T-cell (primary cell): ENCODE results near the gene GBA2. TPM values are rescaled to one million over a fixed set of nuclear protein-coding genes. Genes with fewer than 3 reads are reported as not detected.

Experiments
- ATAC-seq, 4 experiments: fragments of 200-7000 bp in 3 of 4; fragments of 150-1000 bp in 1 of 4; cut with Tn5 transposase; replicated peaks in 1 of 4; 1 replicate in 3 of 4; 2 replicates in 1 of 4; pipeline ENCODE4 v1.10.0; 2021; ENCODE audit warnings: moderate library complexity in 3 of 4, mild to moderate bottlenecking in 2 of 4, moderate number of reproducible peaks in 1 of 4
- CTCF ChIA-PET, 2 donors: fragments of 300-600 bp; sonication (Branson Sonifier 250); formaldehyde crosslinking; loops; one replicate each; lab custom pipeline; 2022; ENCODE audit warnings: antibody characterized with exemption in 2 of 2; lab: Charles Lee
- POLR2A ChIA-PET, 2 donors: fragments of 300-600 bp; sonication (Branson Sonifier 250); formaldehyde crosslinking; loops; one replicate each; lab custom pipeline; 2022; ENCODE audit warnings: antibody characterized with exemption in 2 of 2; lab: Charles Lee
- DNase-seq, 35 experiments: peaks; one replicate each; pipeline versions ENCODE4 v3.0.0 to v3.0.0-alpha.2; 2013 to 2023
- H3K27ac ChIP-seq: one replicate; pipeline ENCODE4 v1.5.1; 2013; ENCODE audit warnings: low read length
- H3K27me3 ChIP-seq, 2 experiments: replicated peaks in 1 of 2; 1 replicate in 1 of 2; 2 replicates in 1 of 2; pipeline versions ENCODE4 v1.6.1 to v1.7.0; 2013; ENCODE audit warnings: low read length in 1 of 2, mixed read lengths in 1 of 2; ENCODE audit not compliant: control insufficient read depth in 2 of 2, insufficient read depth in 2 of 2; ENCODE audit errors: extremely low read depth in 1 of 2
- H3K36me3 ChIP-seq, 2 donors: 1 replicate in 1 of 2; 2 replicates in 1 of 2; pipeline versions ENCODE4 v1.6.1 to v1.7.0; 2013; ENCODE audit warnings: low read length in 1 of 2; ENCODE audit not compliant: control insufficient read depth in 2 of 2, insufficient read depth in 1 of 2; ENCODE audit errors: extremely low read depth in 1 of 2
- H3K4me1 ChIP-seq, 2 experiments: 1 replicate in 1 of 2; 2 replicates in 1 of 2; pipeline versions ENCODE4 v1.6.1 to v1.7.0; 2013; ENCODE audit warnings: low read length in 2 of 2, mixed read lengths in 1 of 2; ENCODE audit not compliant: insufficient read depth in 2 of 2, control insufficient read depth in 1 of 2; ENCODE audit errors: extremely low read depth in 1 of 2
- H3K4me3 ChIP-seq, 2 donors: 1 replicate in 1 of 2; 2 replicates in 1 of 2; pipeline versions ENCODE4 v1.5.1 to v1.7.0; 2013; ENCODE audit warnings: mild to moderate bottlenecking in 2 of 2, low read length in 1 of 2, moderate library complexity in 1 of 2; ENCODE audit not compliant: control insufficient read depth in 1 of 2; ENCODE audit errors: extremely low read depth in 1 of 2
- H3K9me3 ChIP-seq: 2 replicates; pipeline ENCODE4 v1.7.0; 2013
- H3K27ac Mint-ChIP-seq, 2 donors: one replicate each; pipeline ENCODE4 v1.8.0; 2020 to 2021; ENCODE audit warnings: mild to moderate bottlenecking in 2 of 2, mixed read lengths in 2 of 2
- H3K27me3 Mint-ChIP-seq, 2 donors: one replicate each; pipeline ENCODE4 v1.8.0; 2021 to 2022; ENCODE audit warnings: mixed read lengths in 2 of 2
- H3K36me3 Mint-ChIP-seq: one replicate; pipeline ENCODE4 v1.8.0; 2021; ENCODE audit warnings: mixed read lengths
- H3K4me1 Mint-ChIP-seq, 3 donors: one replicate each; pipeline ENCODE4 v1.8.0; 2020 to 2022; ENCODE audit warnings: mixed read lengths in 3 of 3, mild to moderate bottlenecking in 1 of 3
- H3K4me3 Mint-ChIP-seq, 3 donors: one replicate each; pipeline ENCODE4 v1.8.0; 2020 to 2022; ENCODE audit warnings: mild to moderate bottlenecking in 3 of 3, mixed read lengths in 3 of 3, moderate library complexity in 3 of 3
- H3K9me3 Mint-ChIP-seq, 3 donors: one replicate each; pipeline ENCODE4 v1.8.0; 2020 to 2022; ENCODE audit warnings: mixed read lengths in 3 of 3
- WGBS: methylation state at CpG from one replicate; pipeline ENCODE4 v1.1.5; 2013; ENCODE audit warnings: missing lambda C conversion rate; ENCODE audit not compliant: insufficient coverage; 5-methylcytosine and 5-hydroxymethylcytosine counted together
- total RNA-seq, 35 experiments: library from RNA in 6 of 35; stranded (reverse) in 6 of 35; fragments of 120-200 nt in 1 of 35; gene quantifications; one replicate each; pipeline versions ENCODE4 v1.2.1 to v1.2.4 and lab custom pipeline; 2013 to 2026

The GBA2 gene
- total RNA-seq, 5 donors from 2014 or later (not counting 1 experiment from before 2014, with no cell fraction given): 35.4 to 63.3 (median 60.1) TPM

- peak in 3 of 4 experiments; percentile 14 to 20 (median 15) for ATAC-seq
- CTCF ChIA-PET: interaction anchor here (0.5 to 3.4 kb wide), 10 partner anchors 12 to 1810 kb away, joined by 3 to 49 read pairs (median 4); partner anchors contain the start of genes GBA2 (in 2 of the 2), RGP1 (in 2 of the 2) and ARHGEF39 (in 1 of the 2)
- H3K36me3 ChIP-seq: peaks cover 19 to 61% of the 10 kb centered on the region in 2 donors
These were observed 12.8 kb downstream of the GBA2 start for GRCh38 chr9:35736201-35736633.

GRCh38 chr9:35734096-35734495, 14.9 kb downstream of the GBA2 start:
- Histone ChIP-seq H3K9me3 (no peaks in the 10 kb centered on the region), H3K4me1 (peaks cover 29 to 51% of the 10 kb centered on the region in 2 experiments), H3K27me3 (no peaks in the 10 kb centered on the region), H3K4me3 (no peak overlapping the region), H3K36me3 (peaks cover 12 to 44% of the 10 kb centered on the region in 2 donors), H3K27ac (no peak overlapping the region)
- ATAC-seq (no peak), DNase-seq (no peak)
- Mint-ChIP-seq H3K4me1 (peaks cover 17 to 31% (median 30%) of the 10 kb centered on the region in 3 donors), H3K9me3 (no peaks in the 10 kb centered on the region), H3K4me3 (no peak overlapping the region), H3K36me3 (peaks cover 26% of the 10 kb centered on the region), H3K27me3 (no peaks in the 10 kb centered on the region), H3K27ac (peak overlapping the region in 1 of 2 donors; percentile 28)
- WGBS: 100% methylated on average over 1 of the region's 3 CpGs
- POLR2A ChIA-PET: no interaction called here
- CTCF ChIA-PET: interaction anchor here (0.6 to 2.9 kb wide), 6 partner anchors 14 to 76 kb away, joined by 3 to 49 read pairs (median 4); partner anchors contain the start of genes CCDC107 (in 1 of the 2), GBA2 (in 1 of the 2), MSMP (in 1 of the 2) and RGP1 (in 1 of the 2)

More at GRCh38 chr9:35736201-35736633, 12.8 kb downstream of the GBA2 start:
- WGBS: 72% methylated on average over 4 of the region's 5 CpGs
- H3K9me3 ChIP-seq: no peaks in the 10 kb centered on the region
- H3K4me1 ChIP-seq: peaks cover 9 to 30% of the 10 kb centered on the region in 2 experiments
- H3K27ac ChIP-seq: no peak overlapping the region
- H3K4me3 ChIP-seq: no peak overlapping the region
- Mint-ChIP-seq H3K9me3 (no peaks in the 10 kb centered on the region), H3K4me1 (peaks cover 17 to 32% (median 30%) of the 10 kb centered on the region in 3 donors), H3K27me3 (no peaks in the 10 kb centered on the region), H3K4me3 (no peak overlapping the region), H3K36me3 (peaks cover 42% of the 10 kb centered on the region), H3K27ac (peak overlapping the region in 1 of 2 donors; percentile 44)
- peak; percentile 11 to 81 (median 56) for DNase-seq
- POLR2A ChIA-PET: interaction anchor here in 1 of 2 donors (0.9 kb wide), 1 partner anchor 12 kb away, joined by 3 read pairs; no protein-coding TSS in a partner anchor
- no peaks in the 10 kb centered on the region for H3K27me3 ChIP-seq

- Histone ChIP-seq H3K27me3 (no peaks in the 10 kb centered on the region), H3K27ac (peak overlapping the region; percentile 95), H3K4me1 (peaks cover 39 to 61% of the 10 kb centered on the region in 2 experiments), H3K4me3 (peak overlapping the region; percentile 94 to 97), H3K9me3 (no peaks in the 10 kb centered on the region), H3K36me3 (peaks cover 12 to 32% of the 10 kb centered on the region in 2 donors)
- ATAC-seq: no peak
- DNase-seq: peak in 5 of 35 experiments; percentile 8 to 46 (median 12)
- 4% methylated on average over 6 of the region's 14 CpGs for WGBS
- Mint-ChIP-seq H3K27ac (peak overlapping the region; percentile 94 to 95), H3K4me1 (peaks cover 17 to 31% (median 30%) of the 10 kb centered on the region in 3 donors), H3K9me3 (no peaks in the 10 kb centered on the region), H3K27me3 (no peaks in the 10 kb centered on the region), H3K36me3 (peaks cover 15% of the 10 kb centered on the region), H3K4me3 (peak overlapping the region in 1 of 3 donors; percentile 95)
- ChIA-PET POLR2A (no interaction called here), CTCF (interaction anchor here (0.6 to 2.9 kb wide), 10 partner anchors 16 to 129 kb away, joined by 3 to 26 read pairs (median 4); partner anchors contain the start of genes CCDC107 (in 1 of the 2), GBA2 (in 1 of the 2), HINT2 (in 1 of the 2) and RGP1 (in 1 of the 2))
These were observed 16.1 kb downstream of the GBA2 start for GRCh38 chr9:35732800-35733541.

- H3K4me1 ChIP-seq: peaks cover 46 to 68% of the 10 kb centered on the region in 2 experiments
- Mint-ChIP-seq H3K36me3 (peaks cover 11% of the 10 kb centered on the region), H3K27me3 (no peaks in the 10 kb centered on the region), H3K27ac (peak within 1 kb of the TSS; percentile 94 to 95), H3K4me1 (peaks cover 17 to 31% (median 30%) of the 10 kb centered on the region in 3 donors), H3K4me3 (peak within 1 kb of the TSS in 1 of 3 donors; percentile 95), H3K9me3 (no peaks in the 10 kb centered on the region)
- ChIA-PET CTCF (interaction anchor here (0.6 to 2.9 kb wide), 17 partner anchors 16 to 129 kb away, joined by 3 to 26 read pairs (median 4); partner anchors contain the start of genes CCDC107 (in 1 of the 2), GBA2 (in 1 of the 2), HINT2 (in 1 of the 2) and RGP1 (in 1 of the 2)), POLR2A (interaction anchor here in 1 of 2 donors (0.6 kb wide), 1 partner anchor 652 kb away, joined by 5 read pairs; no protein-coding TSS in a partner anchor)
- H3K27ac ChIP-seq: peak within 1 kb of the TSS; percentile 95
- no peaks in the 10 kb centered on the region for H3K9me3 ChIP-seq
- peak within 1 kb of the TSS; percentile 94 to 97 for H3K4me3 ChIP-seq
- WGBS: 0% methylated on average over 49 of the region's 49 CpGs
- peaks cover 6 to 25% of the 10 kb centered on the region in 2 donors for H3K36me3 ChIP-seq
- DNase-seq (peak; percentile 91 to 98 (median 93)), ATAC-seq (peak; percentile 88 to 92 (median 90))
- no peaks in the 10 kb centered on the region for H3K27me3 ChIP-seq
These were observed 16.7 kb downstream of the GBA2 start, which contains the start of the genes CREB3 and TLN1 for GRCh38 chr9:35732185-35732799. CREB3 (plus strand) TSS chr9:35732666; CDS start chr9:35732773, 107 bp downstream. TLN1 (minus strand) TSS chr9:35732195; CDS start chr9:35725694, 6,501 bp downstream.

- peaks cover 4 to 19% of the 10 kb centered on the region in 2 donors for H3K36me3 ChIP-seq
- Mint-ChIP-seq H3K36me3 (peaks cover 10% of the 10 kb centered on the region), H3K4me1 (peaks cover 17 to 31% (median 30%) of the 10 kb centered on the region in 3 donors), H3K9me3 (no peaks in the 10 kb centered on the region), H3K4me3 (peak overlapping the region in 1 of 3 donors; percentile 95), H3K27ac (peak overlapping the region; percentile 94 to 95), H3K27me3 (no peaks in the 10 kb centered on the region)
- peak overlapping the region; percentile 94 to 97 for H3K4me3 ChIP-seq
- H3K27me3 ChIP-seq: no peaks in the 10 kb centered on the region
- 1% methylated on average over 39 of the region's 47 CpGs for WGBS
- ATAC-seq (peak in 1 of 4 experiments; percentile 1), DNase-seq (peak in 9 of 35 experiments; percentile 7 to 33 (median 12))
- POLR2A ChIA-PET: interaction anchor here (0.5 to 0.6 kb wide), 2 partner anchors 22 to 651 kb away, joined by 5 to 14 read pairs; no protein-coding TSS in a partner anchor
- H3K9me3 ChIP-seq: no peaks in the 10 kb centered on the region
- H3K27ac ChIP-seq: peak overlapping the region; percentile 95
- CTCF ChIA-PET: interaction anchor here (0.6 to 2.9 kb wide), 17 partner anchors 17 to 128 kb away, joined by 3 to 26 read pairs (median 4); partner anchors contain the start of genes CCDC107 (in 1 of the 2), GBA2 (in 1 of the 2), HINT2 (in 1 of the 2) and RGP1 (in 1 of the 2)
- H3K4me1 ChIP-seq: peaks cover 50 to 75% of the 10 kb centered on the region in 2 experiments
These were observed 17.4 kb downstream of the GBA2 start for GRCh38 chr9:35731415-35732184.
